ENCODE results near the gene NUBPL.
A peak's percentile ranks its signal among the peaks of the same experiment; 100 is the strongest.
"Not testable (repeated sequence)": the region's sequence is repeated elsewhere in the genome, so short reads cannot be mapped to it uniquely, and the experiment has no call there.

Gene NUBPL

GRCh38 chr14:31746326-31746725 lies 185.1 kb downstream of the NUBPL start:
- no peak for FAIRE-seq
- TF ChIP-seq POU2F2 (IDR thresholded peaks at IDR 0.05; ENCODE audit: low read depth, low read length) (no peak), SPI1 (IDR thresholded peaks at IDR 0.05; ENCODE audit: low read depth, low read length) (no peak), POLR2AphosphoS5 (IDR thresholded peaks at IDR 0.05; ENCODE audit: low read depth, low read length) (no peak), TAF1 (IDR thresholded peaks at IDR 0.05; ENCODE audit: low read depth, low read length) (no peak)

GRCh38 chr14:31749275-31749674 lies 188.1 kb downstream of the NUBPL start:
- DNase-seq (ENCODE audit: insufficient read length, low spot score) (no peak), FAIRE-seq (no peak)
- TF ChIP-seq TAF1 (IDR thresholded peaks at IDR 0.05; ENCODE audit: low read depth, low read length) (no peak), POU2F2 (IDR thresholded peaks at IDR 0.05; ENCODE audit: low read depth, low read length) (no peak), SPI1 (IDR thresholded peaks at IDR 0.05; ENCODE audit: low read depth, low read length) (no peak), PAX5 (IDR thresholded peaks at IDR 0.05; ENCODE audit: insufficient read depth, low read length, severe bottlenecking) (no peak), POLR2AphosphoS5 (IDR thresholded peaks at IDR 0.05; ENCODE audit: low read depth, low read length) (no peak), POLR2A (IDR thresholded peaks at IDR 0.05; ENCODE audit: low read depth, low read length) (no peak)

More at GRCh38 chr14:31746326-31746725, 185.1 kb downstream of the NUBPL start:
- DNase-seq (ENCODE audit: insufficient read length, low spot score) = no peak

GRCh38 chr14:31751047-31751446 lies 189.8 kb downstream of the NUBPL start:
- DNase-seq (ENCODE audit: insufficient read length, low spot score); FAIRE-seq: not testable (repeated sequence)

GRCh38 chr14:31752867-31753661 lies 191.9 kb downstream of the NUBPL start:
- FAIRE-seq (no peak), DNase-seq (ENCODE audit: insufficient read length, low spot score) (no peak)
- TF ChIP-seq TAF1 (IDR thresholded peaks at IDR 0.05; ENCODE audit: low read depth, low read length) (no peak), POU2F2 (IDR thresholded peaks at IDR 0.05; ENCODE audit: low read depth, low read length) (no peak), SPI1 (IDR thresholded peaks at IDR 0.05; ENCODE audit: low read depth, low read length) (peak; percentile 38; the same call in 1 of the 2 replicates), POLR2AphosphoS5 (IDR thresholded peaks at IDR 0.05; ENCODE audit: low read depth, low read length) (no peak), POLR2A (IDR thresholded peaks at IDR 0.05; ENCODE audit: low read depth, low read length) (no peak)

- TF ChIP-seq PAX5 (IDR thresholded peaks at IDR 0.05; ENCODE audit: insufficient read depth, low read length, severe bottlenecking) (no peak), POLR2AphosphoS5 (IDR thresholded peaks at IDR 0.05; ENCODE audit: low read depth, low read length) (no peak), SPI1 (IDR thresholded peaks at IDR 0.05; ENCODE audit: low read depth, low read length) (no peak), POU2F2 (IDR thresholded peaks at IDR 0.05; ENCODE audit: low read depth, low read length) (no peak), TAF1 (IDR thresholded peaks at IDR 0.05; ENCODE audit: low read depth, low read length) (no peak), POLR2A (IDR thresholded peaks at IDR 0.05; ENCODE audit: low read depth, low read length) (no peak)
- DNase-seq (ENCODE audit: insufficient read length, low spot score) (no peak), FAIRE-seq (no peak)
These were observed 197.7 kb downstream of the NUBPL start for GRCh38 chr14:31758941-31759340.

- DNase-seq (ENCODE audit: insufficient read length, low spot score) (no peak), FAIRE-seq (no peak)
These were observed 199.1 kb downstream of the NUBPL start for GRCh38 chr14:31760277-31760676.

GRCh38 chr14:31761325-31761724 lies 200.1 kb downstream of the NUBPL start:
- FAIRE-seq (no peak), DNase-seq (ENCODE audit: insufficient read length, low spot score) (no peak)
- no peak for TF ChIP-seq TAF1 (IDR thresholded peaks at IDR 0.05; ENCODE audit: low read depth, low read length)
- TF ChIP-seq POU2F2 (IDR thresholded peaks at IDR 0.05; ENCODE audit: low read depth, low read length) = no peak
- TF ChIP-seq SPI1 (IDR thresholded peaks at IDR 0.05; ENCODE audit: low read depth, low read length) = no peak
- TF ChIP-seq POLR2AphosphoS5 (IDR thresholded peaks at IDR 0.05; ENCODE audit: low read depth, low read length) = no peak

More at GRCh38 chr14:31760277-31760676, 199.1 kb downstream of the NUBPL start:
- no peak for TF ChIP-seq POLR2AphosphoS5 (IDR thresholded peaks at IDR 0.05; ENCODE audit: low read depth, low read length)
- TF ChIP-seq POLR2A (IDR thresholded peaks at IDR 0.05; ENCODE audit: low read depth, low read length) = no peak
- TF ChIP-seq POU2F2 (IDR thresholded peaks at IDR 0.05; ENCODE audit: low read depth, low read length) = no peak
- no peak for TF ChIP-seq SPI1 (IDR thresholded peaks at IDR 0.05; ENCODE audit: low read depth, low read length)
- no peak for TF ChIP-seq PAX5 (IDR thresholded peaks at IDR 0.05; ENCODE audit: insufficient read depth, low read length, severe bottlenecking)
- no peak for TF ChIP-seq TAF1 (IDR thresholded peaks at IDR 0.05; ENCODE audit: low read depth, low read length)

- no peak for TF ChIP-seq POU2F2 (IDR thresholded peaks at IDR 0.05; ENCODE audit: low read depth, low read length)
- DNase-seq (ENCODE audit: insufficient read length, low spot score) (no peak), FAIRE-seq (no peak)
These were observed 201.8 kb downstream of the NUBPL start for GRCh38 chr14:31763041-31763440.

GRCh38 chr14:31766315-31766892 lies 205.2 kb downstream of the NUBPL start:
- FAIRE-seq = no peak
- DNase-seq (ENCODE audit: insufficient read length, low spot score) = no peak
- TF ChIP-seq POLR2A (IDR thresholded peaks at IDR 0.05; ENCODE audit: low read depth, low read length) (no peak), PAX5 (IDR thresholded peaks at IDR 0.05; ENCODE audit: insufficient read depth, low read length, severe bottlenecking) (no peak), POU2F2 (IDR thresholded peaks at IDR 0.05; ENCODE audit: low read depth, low read length) (no peak), TAF1 (IDR thresholded peaks at IDR 0.05; ENCODE audit: low read depth, low read length) (no peak), SPI1 (IDR thresholded peaks at IDR 0.05; ENCODE audit: low read depth, low read length) (no peak), POLR2AphosphoS5 (IDR thresholded peaks at IDR 0.05; ENCODE audit: low read depth, low read length) (no peak)

- FAIRE-seq (no peak), DNase-seq (ENCODE audit: insufficient read length, low spot score) (no peak)
- no peak for TF ChIP-seq SPI1 (IDR thresholded peaks at IDR 0.05; ENCODE audit: low read depth, low read length)
- TF ChIP-seq POLR2A (IDR thresholded peaks at IDR 0.05; ENCODE audit: low read depth, low read length) = no peak
- no peak for TF ChIP-seq POLR2AphosphoS5 (IDR thresholded peaks at IDR 0.05; ENCODE audit: low read depth, low read length)
- TF ChIP-seq TAF1 (IDR thresholded peaks at IDR 0.05; ENCODE audit: low read depth, low read length) = no peak
- no peak for TF ChIP-seq POU2F2 (IDR thresholded peaks at IDR 0.05; ENCODE audit: low read depth, low read length)
These were observed 207.2 kb downstream of the NUBPL start for GRCh38 chr14:31768355-31768754.
